PC-3 (cell line): ENCODE data around the gene LAD1.

Experiments used
- EZH2 ChIP-seq: fragments of 300-600 bp; sonication (generic); IDR thresholded peaks from one replicate; pipeline ENCODE4 v1.6.1; 2017; ENCODE audit warnings: antibody characterized with exemption, mild to moderate bottlenecking, low read length; ENCODE audit not compliant: unreplicated experiment
- TF ChIP-seq, protein P1 (sequence below): fragments of 300-600 bp; sonication (generic); conservative IDR thresholded peaks from 2 replicates; pipeline ENCODE4 v1.5.1; 2017; ENCODE audit warnings: antibody characterized with exemption, low read depth, mild to moderate bottlenecking, low read length

DNA sequence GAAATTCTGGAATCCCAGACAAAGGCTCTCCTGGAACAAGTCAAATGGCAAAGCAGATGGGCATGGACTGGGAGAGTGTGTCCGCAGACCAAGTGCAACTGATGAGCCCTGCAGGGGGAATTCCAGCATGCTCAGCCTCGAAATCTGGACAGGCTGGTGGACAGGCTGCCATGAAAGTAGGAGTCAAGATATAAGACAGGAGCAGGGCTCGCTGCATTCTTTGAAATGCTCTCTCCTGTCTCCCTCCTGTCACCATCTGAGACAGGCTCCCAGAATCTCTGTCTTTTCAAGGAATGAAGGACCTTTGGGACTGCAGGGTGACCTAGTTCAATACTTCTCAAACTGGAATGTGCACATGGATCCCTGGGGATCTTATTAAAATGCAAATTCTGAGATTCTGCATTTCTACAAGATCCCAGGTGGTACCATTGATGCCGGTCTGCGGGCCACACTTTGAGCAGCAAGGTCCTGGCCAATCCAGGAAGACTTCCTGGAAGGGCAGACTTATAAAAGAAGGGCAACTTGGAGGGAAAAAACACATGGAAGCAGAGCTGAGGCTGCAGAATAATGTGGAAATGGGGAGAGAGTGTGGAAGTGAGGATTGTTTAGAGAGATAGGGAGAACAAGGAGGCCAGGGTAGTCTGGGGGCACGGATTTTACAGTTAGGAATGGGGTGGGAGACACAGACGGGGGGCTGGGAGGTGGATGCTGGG lies 51.5 kb downstream of the LAD1 start:
- TF ChIP-seq, protein P1, sequence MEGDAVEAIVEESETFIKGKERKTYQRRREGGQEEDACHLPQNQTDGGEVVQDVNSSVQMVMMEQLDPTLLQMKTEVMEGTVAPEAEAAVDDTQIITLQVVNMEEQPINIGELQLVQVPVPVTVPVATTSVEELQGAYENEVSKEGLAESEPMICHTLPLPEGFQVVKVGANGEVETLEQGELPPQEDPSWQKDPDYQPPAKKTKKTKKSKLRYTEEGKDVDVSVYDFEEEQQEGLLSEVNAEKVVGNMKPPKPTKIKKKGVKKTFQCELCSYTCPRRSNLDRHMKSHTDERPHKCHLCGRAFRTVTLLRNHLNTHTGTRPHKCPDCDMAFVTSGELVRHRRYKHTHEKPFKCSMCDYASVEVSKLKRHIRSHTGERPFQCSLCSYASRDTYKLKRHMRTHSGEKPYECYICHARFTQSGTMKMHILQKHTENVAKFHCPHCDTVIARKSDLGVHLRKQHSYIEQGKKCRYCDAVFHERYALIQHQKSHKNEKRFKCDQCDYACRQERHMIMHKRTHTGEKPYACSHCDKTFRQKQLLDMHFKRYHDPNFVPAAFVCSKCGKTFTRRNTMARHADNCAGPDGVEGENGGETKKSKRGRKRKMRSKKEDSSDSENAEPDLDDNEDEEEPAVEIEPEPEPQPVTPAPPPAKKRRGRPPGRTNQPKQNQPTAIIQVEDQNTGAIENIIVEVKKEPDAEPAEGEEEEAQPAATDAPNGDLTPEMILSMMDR, result no peak
- TF ChIP-seq EZH2, result no peak
